ENCODE data around the gene EEA1. TPM values are rescaled to one million over a fixed set of nuclear protein-coding genes. Genes with fewer than 3 reads are reported as not detected.

EEA1 gene
- total and polyA plus RNA-seq, 10 of the 15 experiments (the other 5 are each of a cell fraction or from before 2014, with no cell fraction given), result 5.5 to 40.3 (median 13.5) TPM

- Histone ChIP-seq H3K4me3 (no peak overlapping the region), H2AFZ (ENCODE audit: control insufficient read depth, low read depth, low read length) (no peak overlapping the region), H3K27me3 (replicated peaks in 1 of 2; ENCODE audit: control insufficient read depth in 2 of 2, insufficient read depth in 2 of 2, low read length in 1 of 2) (no peaks in the 10 kb centered on the region), H3K79me2 (ENCODE audit: control insufficient read depth, insufficient read depth, low read length) (no peaks in the 10 kb centered on the region; the same call in 1 of the 2 replicates), H3K9me3 (replicated peaks; ENCODE audit: control insufficient read depth, insufficient read depth, low read length) (no peaks in the 10 kb centered on the region), H3K36me3 (ENCODE audit: control insufficient read depth in 2 of 2, insufficient read depth in 2 of 2, low read length in 1 of 2) (peaks cover 0 to 3% of the 10 kb centered on the region in 2 experiments; a peak in 1 of 4 replicates), H3K27ac (ENCODE audit: control insufficient read depth, insufficient read depth) (no peak overlapping the region), H4K20me1 (ENCODE audit: control insufficient read depth, insufficient read depth) (no peaks in the 10 kb centered on the region), H3K9ac (ENCODE audit: control insufficient read depth, insufficient read depth, low read length) (no peak overlapping the region), H3K4me2 (ENCODE audit: control insufficient read depth, insufficient read depth) (no peak overlapping the region), H3K4me1 (ENCODE audit: control insufficient read depth, insufficient read depth, low read length) (no peaks in the 10 kb centered on the region; the same call in 1 of the 2 replicates)
- ChIA-PET POLR2A (interaction anchor here (0.6 to 0.7 kb wide), 3 partner anchors 54 to 1066 kb away, joined by 3 to 4 read pairs (median 3); no protein-coding TSS in a partner anchor), RAD21 (ENCODE audit: unreplicated experiment) (interaction anchor here (0.6 to 1.3 kb wide), 2 partner anchors 50 to 81 kb away, joined by 3 read pairs; no protein-coding TSS in a partner anchor), CTCF (interaction anchor here (0.6 to 1.4 kb wide), 4 partner anchors 8 to 523 kb away, joined by 3 to 4 read pairs (median 3); no protein-coding TSS in a partner anchor), SMC1A (ENCODE audit: uncharacterized antibody, unreplicated experiment) (interaction anchor here (1.0 to 2.2 kb wide), 4 partner anchors 9 to 50 kb away, joined by 3 to 6 read pairs (median 4); no protein-coding TSS in a partner anchor)
- TF ChIP-seq CTCF (IDR thresholded peaks at IDR 0.05 in 2 of 3, conservative IDR thresholded peaks at IDR 0.05 in 1 of 3; ENCODE audit: control insufficient read depth in 2 of 3, extremely low read depth in 1 of 3, insufficient read depth in 1 of 3, low read depth in 3 of 3, low read length in 3 of 3) (no peak), CBFB (IDR thresholded peaks at IDR 0.05; ENCODE audit: low read depth) (no peak), WRNIP1 (IDR thresholded peaks at IDR 0.05; ENCODE audit: borderline replicate concordance, low read depth, low read length) (no peak)
- TF ChIP-seq, protein P1, sequence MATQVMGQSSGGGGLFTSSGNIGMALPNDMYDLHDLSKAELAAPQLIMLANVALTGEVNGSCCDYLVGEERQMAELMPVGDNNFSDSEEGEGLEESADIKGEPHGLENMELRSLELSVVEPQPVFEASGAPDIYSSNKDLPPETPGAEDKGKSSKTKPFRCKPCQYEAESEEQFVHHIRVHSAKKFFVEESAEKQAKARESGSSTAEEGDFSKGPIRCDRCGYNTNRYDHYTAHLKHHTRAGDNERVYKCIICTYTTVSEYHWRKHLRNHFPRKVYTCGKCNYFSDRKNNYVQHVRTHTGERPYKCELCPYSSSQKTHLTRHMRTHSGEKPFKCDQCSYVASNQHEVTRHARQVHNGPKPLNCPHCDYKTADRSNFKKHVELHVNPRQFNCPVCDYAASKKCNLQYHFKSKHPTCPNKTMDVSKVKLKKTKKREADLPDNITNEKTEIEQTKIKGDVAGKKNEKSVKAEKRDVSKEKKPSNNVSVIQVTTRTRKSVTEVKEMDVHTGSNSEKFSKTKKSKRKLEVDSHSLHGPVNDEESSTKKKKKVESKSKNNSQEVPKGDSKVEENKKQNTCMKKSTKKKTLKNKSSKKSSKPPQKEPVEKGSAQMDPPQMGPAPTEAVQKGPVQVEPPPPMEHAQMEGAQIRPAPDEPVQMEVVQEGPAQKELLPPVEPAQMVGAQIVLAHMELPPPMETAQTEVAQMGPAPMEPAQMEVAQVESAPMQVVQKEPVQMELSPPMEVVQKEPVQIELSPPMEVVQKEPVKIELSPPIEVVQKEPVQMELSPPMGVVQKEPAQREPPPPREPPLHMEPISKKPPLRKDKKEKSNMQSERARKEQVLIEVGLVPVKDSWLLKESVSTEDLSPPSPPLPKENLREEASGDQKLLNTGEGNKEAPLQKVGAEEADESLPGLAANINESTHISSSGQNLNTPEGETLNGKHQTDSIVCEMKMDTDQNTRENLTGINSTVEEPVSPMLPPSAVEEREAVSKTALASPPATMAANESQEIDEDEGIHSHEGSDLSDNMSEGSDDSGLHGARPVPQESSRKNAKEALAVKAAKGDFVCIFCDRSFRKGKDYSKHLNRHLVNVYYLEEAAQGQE (IDR thresholded peaks at IDR 0.05; ENCODE audit: low read depth, low read length), result no peak
- FAIRE-seq, result no peak
- intact Hi-C loops (cut with micrococcal nuclease; ENCODE audit: unreplicated experiment), result no loop called here
- in situ Hi-C loops (cut with MboI), result no loop called here
- BruUV-seq (replicated peaks), result no TSS peak
- no peak for DNase-seq (ENCODE audit: low read depth, low spot score)
- whole genome bisulfite sequencing (ENCODE audit: insufficient coverage, insufficient replicate concordance, low lambda C conversion rate, missing lambda C conversion rate), result 99% methylated on average over 3 of the region's 3 CpGs
- ATAC-seq, result no peak
These were observed 52.6 kb downstream of the EEA1 start for GRCh38 chr12:92876496-92876895.
